Keratinocyte (primary cell): Measurements from ENCODE around the gene FILIP1.

ENCODE experiments used
- EZH2 ChIP-seq: IDR thresholded peaks from one replicate; pipeline ENCODE4 v1.6.1; 2012; ENCODE audit warnings: inconsistent platforms, mild to moderate bottlenecking, low read length, moderate library complexity
- TF ChIP-seq, protein P1 (sequence below), 3 experiments: IDR thresholded peaks in 1 of 3; conservative IDR thresholded peaks in 1 of 3; optimal IDR thresholded peaks in 1 of 3; 2 replicates in 2 of 3; 3 replicates in 1 of 3; pipeline versions ENCODE3 to v1.5.1; 2011; ENCODE audit warnings: low read length in 3 of 3, mild to moderate bottlenecking in 3 of 3, moderate library complexity in 2 of 3, control low read depth in 1 of 3, inconsistent platforms in 1 of 3; ENCODE audit not compliant: insufficient read depth in 2 of 3; ENCODE audit errors: extremely low read depth in 1 of 3

DNA sequence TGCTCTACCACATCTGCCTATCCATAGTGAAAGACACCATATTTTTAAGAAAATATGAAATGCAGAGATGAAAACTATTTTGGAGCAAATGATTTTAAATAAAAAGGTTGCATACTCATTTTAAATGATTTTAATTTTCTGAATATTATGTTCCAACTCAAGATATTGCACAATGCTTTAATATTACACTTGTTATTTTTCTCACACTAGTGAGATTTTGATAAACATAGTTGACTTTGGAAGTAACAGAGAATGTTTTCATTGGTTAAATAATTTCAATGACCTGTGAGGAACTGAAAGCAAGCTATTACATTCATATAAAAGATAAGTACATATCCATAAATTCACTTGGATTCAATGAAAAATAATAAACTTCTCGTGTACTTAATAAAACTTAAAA is 201.9 kb downstream of the FILIP1 start:
- TF ChIP-seq, protein P1, sequence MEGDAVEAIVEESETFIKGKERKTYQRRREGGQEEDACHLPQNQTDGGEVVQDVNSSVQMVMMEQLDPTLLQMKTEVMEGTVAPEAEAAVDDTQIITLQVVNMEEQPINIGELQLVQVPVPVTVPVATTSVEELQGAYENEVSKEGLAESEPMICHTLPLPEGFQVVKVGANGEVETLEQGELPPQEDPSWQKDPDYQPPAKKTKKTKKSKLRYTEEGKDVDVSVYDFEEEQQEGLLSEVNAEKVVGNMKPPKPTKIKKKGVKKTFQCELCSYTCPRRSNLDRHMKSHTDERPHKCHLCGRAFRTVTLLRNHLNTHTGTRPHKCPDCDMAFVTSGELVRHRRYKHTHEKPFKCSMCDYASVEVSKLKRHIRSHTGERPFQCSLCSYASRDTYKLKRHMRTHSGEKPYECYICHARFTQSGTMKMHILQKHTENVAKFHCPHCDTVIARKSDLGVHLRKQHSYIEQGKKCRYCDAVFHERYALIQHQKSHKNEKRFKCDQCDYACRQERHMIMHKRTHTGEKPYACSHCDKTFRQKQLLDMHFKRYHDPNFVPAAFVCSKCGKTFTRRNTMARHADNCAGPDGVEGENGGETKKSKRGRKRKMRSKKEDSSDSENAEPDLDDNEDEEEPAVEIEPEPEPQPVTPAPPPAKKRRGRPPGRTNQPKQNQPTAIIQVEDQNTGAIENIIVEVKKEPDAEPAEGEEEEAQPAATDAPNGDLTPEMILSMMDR (optimal IDR thresholded peaks at IDR 0.05 in 1 of 3, IDR thresholded peaks at IDR 0.05 in 1 of 3, conservative IDR thresholded peaks at IDR 0.05 in 1 of 3; ENCODE audit: extremely low read depth in 1 of 3, insufficient read depth in 2 of 3, low read length in 3 of 3) = no peak
- no peak for TF ChIP-seq EZH2
